Thoracic aorta (tissue), 2 donors: Measurements from ENCODE around the gene CMTR2. TPM values are rescaled to one million over a fixed set of nuclear protein-coding genes. Genes with fewer than 3 reads are reported as not detected.

Experiments used
- ATAC-seq: fragments of 150-250 bp; one replicate; pipeline ENCODE4 v1.8.0; 2017; ENCODE audit warnings: low read depth; ENCODE audit not compliant: insufficient number of reproducible peaks, low FRiP score
- DNase-seq: peaks from one replicate; pipeline ENCODE4 v3.0.0-alpha.2; 2020; ENCODE audit warnings: low spot score
- H3K27ac ChIP-seq, 2 donors: fragments of 200-600 bp; sonication (generic); 1 replicate in 1 of 2; 2 replicates in 1 of 2; pipeline ENCODE4 v1.5.1; 2016; ENCODE audit warnings: mild to moderate bottlenecking in 2 of 2, moderate library complexity in 2 of 2
- H3K27me3 ChIP-seq: fragments of 200-600 bp; sonication (generic); replicated peaks from 2 replicates; pipeline ENCODE4 v1.6.0; 2016; ENCODE audit warnings: mild to moderate bottlenecking; ENCODE audit not compliant: insufficient read depth
- H3K36me3 ChIP-seq: fragments of 200-600 bp; sonication (generic); one replicate; pipeline ENCODE4 v1.5.1; 2016
- H3K4me1 ChIP-seq, 2 donors: fragments of 200-600 bp; sonication (generic); 1 replicate in 1 of 2; 2 replicates in 1 of 2; pipeline versions ENCODE4 v1.5.1 to v1.6.0; 2016; ENCODE audit warnings: low read depth in 2 of 2, mild to moderate bottlenecking in 1 of 2; ENCODE audit not compliant: control insufficient read depth in 1 of 2
- H3K4me3 ChIP-seq: fragments of 200-600 bp; sonication (generic); 2 replicates; pipeline ENCODE4 v1.5.1; 2016; ENCODE audit warnings: mild to moderate bottlenecking
- H3K9me3 ChIP-seq: fragments of 200-600 bp; sonication (generic); 2 replicates; pipeline ENCODE4 v1.5.1; 2016
- total RNA-seq, 2 donors: library from RNA; depleted of rRNA; stranded (reverse); fragments of >200 nt; gene quantifications; one replicate each; pipeline versions ENCODE4 v1.1.0 to v1.2.3, GENCODE V29; 2016
- TF ChIP-seq, protein P1 (sequence below): fragments of 200-600 bp; sonication (generic); IDR thresholded peaks from one replicate; pipeline ENCODE4 v1.5.1; 2019; ENCODE audit warnings: antibody characterized with exemption

The CMTR2 gene
- total RNA-seq, 2 donors from 2014 or later, result 14.6 to 15.9 TPM

DNA sequence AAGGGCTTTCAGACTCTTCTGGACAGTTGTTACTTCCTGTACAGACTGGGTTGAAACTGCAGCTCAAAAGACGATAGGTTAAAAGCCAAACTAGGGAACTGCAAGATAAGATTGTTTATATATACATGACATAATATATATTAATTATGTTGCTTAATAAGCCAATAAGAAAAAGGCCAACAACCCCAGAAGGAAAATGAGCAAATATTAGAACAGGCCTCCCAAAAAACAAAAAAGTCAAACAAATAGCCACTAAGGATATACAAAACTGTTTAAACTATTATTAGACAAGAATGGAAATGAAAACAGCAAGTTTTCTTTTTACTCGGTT is 495 bp upstream of the CMTR2 start:
- no peak for ATAC-seq
- peaks cover 7 to 9% of the 10 kb centered on the region in 2 donors for H3K4me1 ChIP-seq
- TF ChIP-seq, protein P1, sequence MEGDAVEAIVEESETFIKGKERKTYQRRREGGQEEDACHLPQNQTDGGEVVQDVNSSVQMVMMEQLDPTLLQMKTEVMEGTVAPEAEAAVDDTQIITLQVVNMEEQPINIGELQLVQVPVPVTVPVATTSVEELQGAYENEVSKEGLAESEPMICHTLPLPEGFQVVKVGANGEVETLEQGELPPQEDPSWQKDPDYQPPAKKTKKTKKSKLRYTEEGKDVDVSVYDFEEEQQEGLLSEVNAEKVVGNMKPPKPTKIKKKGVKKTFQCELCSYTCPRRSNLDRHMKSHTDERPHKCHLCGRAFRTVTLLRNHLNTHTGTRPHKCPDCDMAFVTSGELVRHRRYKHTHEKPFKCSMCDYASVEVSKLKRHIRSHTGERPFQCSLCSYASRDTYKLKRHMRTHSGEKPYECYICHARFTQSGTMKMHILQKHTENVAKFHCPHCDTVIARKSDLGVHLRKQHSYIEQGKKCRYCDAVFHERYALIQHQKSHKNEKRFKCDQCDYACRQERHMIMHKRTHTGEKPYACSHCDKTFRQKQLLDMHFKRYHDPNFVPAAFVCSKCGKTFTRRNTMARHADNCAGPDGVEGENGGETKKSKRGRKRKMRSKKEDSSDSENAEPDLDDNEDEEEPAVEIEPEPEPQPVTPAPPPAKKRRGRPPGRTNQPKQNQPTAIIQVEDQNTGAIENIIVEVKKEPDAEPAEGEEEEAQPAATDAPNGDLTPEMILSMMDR, result no peak
- no peak overlapping the region for H3K27ac ChIP-seq
- no peaks in the 10 kb centered on the region for H3K9me3 ChIP-seq
- DNase-seq, result no peak
- peak overlapping the region; percentile 95 for H3K4me3 ChIP-seq
- H3K36me3 ChIP-seq, result peaks cover 12% of the 10 kb centered on the region
- H3K27me3 ChIP-seq, result no peaks in the 10 kb centered on the region

GRCh38 chr16:71288570-71288889 is 672 bp downstream of the CMTR2 start:
- Histone ChIP-seq H3K27me3 (no peaks in the 10 kb centered on the region), H3K4me1 (peaks cover 7 to 9% of the 10 kb centered on the region in 2 donors), H3K4me3 (peak overlapping the region; percentile 95), H3K9me3 (no peaks in the 10 kb centered on the region), H3K36me3 (peaks cover 19% of the 10 kb centered on the region), H3K27ac (peak overlapping the region; percentile 72 to 83)
- DNase-seq, result no peak
- TF ChIP-seq, protein P1, result no peak
- ATAC-seq, result no peak

- Histone ChIP-seq H3K36me3 (peaks cover 26% of the 10 kb centered on the region), H3K9me3 (no peaks in the 10 kb centered on the region), H3K27me3 (no peaks in the 10 kb centered on the region), H3K27ac (no peak overlapping the region), H3K4me3 (peak overlapping the region; percentile 95), H3K4me1 (peaks cover 7 to 9% of the 10 kb centered on the region in 2 donors)
- ATAC-seq, result no peak
- DNase-seq, result no peak
- TF ChIP-seq, protein P1, result no peak
Observed at GRCh38 chr16:71287911-71288310, 1.3 kb downstream of the CMTR2 start.

GRCh38 chr16:71287454-71287853 is 1.7 kb downstream of the CMTR2 start:
- TF ChIP-seq, protein P1, result no peak
- peaks cover 27% of the 10 kb centered on the region for H3K36me3 ChIP-seq
- DNase-seq (no peak), ATAC-seq (no peak)
- peaks cover 7 to 9% of the 10 kb centered on the region in 2 donors for H3K4me1 ChIP-seq
- H3K27me3 ChIP-seq, result no peaks in the 10 kb centered on the region
- no peaks in the 10 kb centered on the region for H3K9me3 ChIP-seq
- no peak overlapping the region for H3K4me3 ChIP-seq
- no peak overlapping the region for H3K27ac ChIP-seq

DNA sequence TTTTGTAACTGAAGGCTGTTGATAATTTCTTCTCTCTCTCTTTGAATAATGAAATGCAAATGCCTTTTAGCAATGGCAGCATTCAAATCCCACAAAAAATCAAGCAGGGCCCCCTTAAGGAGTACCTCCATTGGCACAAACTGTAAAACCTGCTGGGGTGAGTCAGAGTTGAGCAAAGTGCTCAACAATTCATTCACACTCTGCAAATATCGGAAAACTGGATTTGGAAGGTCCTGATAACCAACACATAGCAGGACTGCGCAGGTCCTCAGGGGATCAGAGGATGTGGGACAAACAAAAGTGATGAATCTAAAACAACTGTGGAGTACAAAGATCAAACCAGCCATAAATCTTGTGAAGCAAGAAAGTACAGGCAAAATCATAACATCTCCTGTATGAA is 5.6 kb downstream of the CMTR2 start:
- ATAC-seq, result no peak

More for the DNA sequence above, 5.6 kb downstream of the CMTR2 start:
- Histone ChIP-seq H3K27ac (no peak overlapping the region), H3K36me3 (peaks cover 27% of the 10 kb centered on the region), H3K4me3 (no peak overlapping the region), H3K4me1 (peaks cover 7 to 9% of the 10 kb centered on the region in 2 donors), H3K9me3 (no peaks in the 10 kb centered on the region), H3K27me3 (no peaks in the 10 kb centered on the region)
- DNase-seq, result no peak
- TF ChIP-seq, protein P1, result no peak
